HepG2 (cell line): ENCODE data around the gene NET1. TPM values are rescaled to one million over a fixed set of nuclear protein-coding genes. Genes with fewer than 3 reads are reported as not detected.

Experiments
- GLI4 ChIP-seq: sonication (generic); formaldehyde crosslinking; IDR thresholded peaks from 2 replicates; pipeline ENCODE4 v1.5.1; 2020; ENCODE audit warnings: missing genetic modification reagents, mild to moderate bottlenecking, moderate library complexity, borderline replicate concordance
- HHEX ChIP-seq: IDR thresholded peaks from 2 replicates; pipeline ENCODE4 v1.6.1; 2016; ENCODE audit warnings: control low read depth
- HMGXB3 ChIP-seq: sonication (generic); formaldehyde crosslinking; IDR thresholded peaks from 2 replicates; pipeline ENCODE4 v1.4.0; 2020; ENCODE audit warnings: missing genetic modification reagents, borderline replicate concordance
- KMT2B ChIP-seq: IDR thresholded peaks from 2 replicates; pipeline ENCODE4 v1.6.1; 2016; ENCODE audit warnings: missing genetic modification reagents, missing compliant biosample characterization
- MXD4 ChIP-seq: IDR thresholded peaks from 2 replicates; pipeline ENCODE4 v1.6.1; 2016; ENCODE audit warnings: mild to moderate bottlenecking, missing biosample characterization, missing genetic modification reagents
- NFE2L1 ChIP-seq: sonication (generic); formaldehyde crosslinking; IDR thresholded peaks from 2 replicates; pipeline ENCODE4 v1.4.0; 2020; ENCODE audit warnings: missing genetic modification reagents, mild to moderate bottlenecking, borderline replicate concordance
- SNAPC2 ChIP-seq: sonication (generic); formaldehyde crosslinking; IDR thresholded peaks from 2 replicates; pipeline ENCODE4 v1.8.1; 2022; ENCODE audit warnings: mild to moderate bottlenecking, missing genetic modification reagents
- SUZ12 ChIP-seq: fragments of 150-350 bp; IDR thresholded peaks from 2 replicates; pipeline ENCODE4 v1.6.1; 2014; ENCODE audit warnings: low read depth, low read length
- YEATS4 ChIP-seq: sonication (generic); formaldehyde crosslinking; IDR thresholded peaks from 2 replicates; pipeline ENCODE4 v1.4.0; 2020; ENCODE audit warnings: missing genetic modification reagents, borderline replicate concordance
- ZBTB2 ChIP-seq: sonication (generic); formaldehyde crosslinking; IDR thresholded peaks from 2 replicates; pipeline ENCODE4 v1.8.0; 2022; ENCODE audit warnings: low read depth, missing genetic modification reagents
- polyA plus RNA-seq, 8 experiments: library from polyadenylated mRNA; depleted of rRNA in 3 of 8; stranded (reverse) in 7 of 8; unstranded in 1 of 8; fragments of >200 nt; fragmentation: Illumina TruSeq in 4 of 8; extraction: Trizol in 4 of 8; gene quantifications; 2 replicates each; pipeline versions ENCODE4 v1.2.1 to v1.2.3, GENCODE V29; 2011 to 2016; ENCODE audit warnings: low read depth in 4 of 8, missing spikeins in 1 of 8, mixed read lengths in 1 of 8; ENCODE audit not compliant: insufficient read depth in 1 of 8
- total RNA-seq, 5 experiments: library from RNA; depleted of rRNA; stranded (reverse); fragments of >200 nt; fragmentation: Illumina TruSeq; extraction: Trizol; gene quantifications; 2 replicates each; pipeline ENCODE4 v1.2.3, GENCODE V29; 2016; ENCODE audit warnings: low read depth in 1 of 5
- TF ChIP-seq, protein P1 (sequence below): sonication (generic); formaldehyde crosslinking; IDR thresholded peaks from 2 replicates; pipeline ENCODE4 v1.4.0; 2020; ENCODE audit warnings: missing genetic modification reagents, borderline replicate concordance
- TF ChIP-seq, protein P2 (sequence below): sonication (generic); formaldehyde crosslinking; IDR thresholded peaks from 2 replicates; pipeline ENCODE4 v1.5.1; 2020; ENCODE audit warnings: mild to moderate bottlenecking, missing genetic modification reagents, borderline replicate concordance

The NET1 gene
- total and polyA plus RNA-seq, 2 of the 13 experiments (the other 11 are each of a cell fraction or from before 2014, with no cell fraction given) = 48.1 to 65.8 TPM

GRCh38 chr10:5412277-5412941, at the start of gene NET1 (continued):
- TF ChIP-seq, protein P1, sequence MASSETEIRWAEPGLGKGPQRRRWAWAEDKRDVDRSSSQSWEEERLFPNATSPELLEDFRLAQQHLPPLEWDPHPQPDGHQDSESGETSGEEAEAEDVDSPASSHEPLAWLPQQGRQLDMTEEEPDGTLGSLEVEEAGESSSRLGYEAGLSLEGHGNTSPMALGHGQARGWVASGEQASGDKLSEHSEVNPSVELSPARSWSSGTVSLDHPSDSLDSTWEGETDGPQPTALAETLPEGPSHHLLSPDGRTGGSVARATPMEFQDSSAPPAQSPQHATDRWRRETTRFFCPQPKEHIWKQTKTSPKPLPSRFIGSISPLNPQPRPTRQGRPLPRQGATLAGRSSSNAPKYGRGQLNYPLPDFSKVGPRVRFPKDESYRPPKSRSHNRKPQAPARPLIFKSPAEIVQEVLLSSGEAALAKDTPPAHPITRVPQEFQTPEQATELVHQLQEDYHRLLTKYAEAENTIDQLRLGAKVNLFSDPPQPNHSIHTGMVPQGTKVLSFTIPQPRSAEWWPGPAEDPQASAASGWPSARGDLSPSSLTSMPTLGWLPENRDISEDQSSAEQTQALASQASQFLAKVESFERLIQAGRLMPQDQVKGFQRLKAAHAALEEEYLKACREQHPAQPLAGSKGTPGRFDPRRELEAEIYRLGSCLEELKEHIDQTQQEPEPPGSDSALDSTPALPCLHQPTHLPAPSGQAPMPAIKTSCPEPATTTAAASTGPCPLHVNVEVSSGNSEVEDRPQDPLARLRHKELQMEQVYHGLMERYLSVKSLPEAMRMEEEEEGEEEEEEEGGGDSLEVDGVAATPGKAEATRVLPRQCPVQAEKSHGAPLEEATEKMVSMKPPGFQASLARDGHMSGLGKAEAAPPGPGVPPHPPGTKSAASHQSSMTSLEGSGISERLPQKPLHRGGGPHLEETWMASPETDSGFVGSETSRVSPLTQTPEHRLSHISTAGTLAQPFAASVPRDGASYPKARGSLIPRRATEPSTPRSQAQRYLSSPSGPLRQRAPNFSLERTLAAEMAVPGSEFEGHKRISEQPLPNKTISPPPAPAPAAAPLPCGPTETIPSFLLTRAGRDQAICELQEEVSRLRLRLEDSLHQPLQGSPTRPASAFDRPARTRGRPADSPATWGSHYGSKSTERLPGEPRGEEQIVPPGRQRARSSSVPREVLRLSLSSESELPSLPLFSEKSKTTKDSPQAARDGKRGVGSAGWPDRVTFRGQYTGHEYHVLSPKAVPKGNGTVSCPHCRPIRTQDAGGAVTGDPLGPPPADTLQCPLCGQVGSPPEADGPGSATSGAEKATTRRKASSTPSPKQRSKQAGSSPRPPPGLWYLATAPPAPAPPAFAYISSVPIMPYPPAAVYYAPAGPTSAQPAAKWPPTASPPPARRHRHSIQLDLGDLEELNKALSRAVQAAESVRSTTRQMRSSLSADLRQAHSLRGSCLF (CRISPR knock-in tag) = no peak
- TF ChIP-seq GLI4 (CRISPR knock-in tag) (no peak), ZBTB2 (CRISPR knock-in tag) (no peak), SNAPC2 (no peak), KMT2B (CRISPR knock-in tag) (peak; percentile 65; the same call in 1 of the 2 replicates), YEATS4 (CRISPR knock-in tag) (peak; percentile 74), HHEX (CRISPR knock-in tag) (no peak), NFE2L1 (CRISPR knock-in tag) (no peak), MXD4 (CRISPR knock-in tag) (peak; percentile 89), HMGXB3 (CRISPR knock-in tag) (no peak), SUZ12 (no peak)
- TF ChIP-seq, protein P2, sequence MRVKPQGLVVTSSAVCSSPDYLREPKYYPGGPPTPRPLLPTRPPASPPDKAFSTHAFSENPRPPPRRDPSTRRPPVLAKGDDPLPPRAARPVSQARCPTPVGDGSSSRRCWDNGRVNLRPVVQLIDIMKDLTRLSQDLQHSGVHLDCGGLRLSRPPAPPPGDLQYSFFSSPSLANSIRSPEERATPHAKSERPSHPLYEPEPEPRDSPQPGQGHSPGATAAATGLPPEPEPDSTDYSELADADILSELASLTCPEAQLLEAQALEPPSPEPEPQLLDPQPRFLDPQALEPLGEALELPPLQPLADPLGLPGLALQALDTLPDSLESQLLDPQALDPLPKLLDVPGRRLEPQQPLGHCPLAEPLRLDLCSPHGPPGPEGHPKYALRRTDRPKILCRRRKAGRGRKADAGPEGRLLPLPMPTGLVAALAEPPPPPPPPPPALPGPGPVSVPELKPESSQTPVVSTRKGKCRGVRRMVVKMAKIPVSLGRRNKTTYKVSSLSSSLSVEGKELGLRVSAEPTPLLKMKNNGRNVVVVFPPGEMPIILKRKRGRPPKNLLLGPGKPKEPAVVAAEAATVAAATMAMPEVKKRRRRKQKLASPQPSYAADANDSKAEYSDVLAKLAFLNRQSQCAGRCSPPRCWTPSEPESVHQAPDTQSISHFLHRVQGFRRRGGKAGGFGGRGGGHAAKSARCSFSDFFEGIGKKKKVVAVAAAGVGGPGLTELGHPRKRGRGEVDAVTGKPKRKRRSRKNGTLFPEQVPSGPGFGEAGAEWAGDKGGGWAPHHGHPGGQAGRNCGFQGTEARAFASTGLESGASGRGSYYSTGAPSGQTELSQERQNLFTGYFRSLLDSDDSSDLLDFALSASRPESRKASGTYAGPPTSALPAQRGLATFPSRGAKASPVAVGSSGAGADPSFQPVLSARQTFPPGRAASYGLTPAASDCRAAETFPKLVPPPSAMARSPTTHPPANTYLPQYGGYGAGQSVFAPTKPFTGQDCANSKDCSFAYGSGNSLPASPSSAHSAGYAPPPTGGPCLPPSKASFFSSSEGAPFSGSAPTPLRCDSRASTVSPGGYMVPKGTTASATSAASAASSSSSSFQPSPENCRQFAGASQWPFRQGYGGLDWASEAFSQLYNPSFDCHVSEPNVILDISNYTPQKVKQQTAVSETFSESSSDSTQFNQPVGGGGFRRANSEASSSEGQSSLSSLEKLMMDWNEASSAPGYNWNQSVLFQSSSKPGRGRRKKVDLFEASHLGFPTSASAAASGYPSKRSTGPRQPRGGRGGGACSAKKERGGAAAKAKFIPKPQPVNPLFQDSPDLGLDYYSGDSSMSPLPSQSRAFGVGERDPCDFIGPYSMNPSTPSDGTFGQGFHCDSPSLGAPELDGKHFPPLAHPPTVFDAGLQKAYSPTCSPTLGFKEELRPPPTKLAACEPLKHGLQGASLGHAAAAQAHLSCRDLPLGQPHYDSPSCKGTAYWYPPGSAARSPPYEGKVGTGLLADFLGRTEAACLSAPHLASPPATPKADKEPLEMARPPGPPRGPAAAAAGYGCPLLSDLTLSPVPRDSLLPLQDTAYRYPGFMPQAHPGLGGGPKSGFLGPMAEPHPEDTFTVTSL = no peak
